ENCODE measurements around the gene EXTL1.

DNA sequence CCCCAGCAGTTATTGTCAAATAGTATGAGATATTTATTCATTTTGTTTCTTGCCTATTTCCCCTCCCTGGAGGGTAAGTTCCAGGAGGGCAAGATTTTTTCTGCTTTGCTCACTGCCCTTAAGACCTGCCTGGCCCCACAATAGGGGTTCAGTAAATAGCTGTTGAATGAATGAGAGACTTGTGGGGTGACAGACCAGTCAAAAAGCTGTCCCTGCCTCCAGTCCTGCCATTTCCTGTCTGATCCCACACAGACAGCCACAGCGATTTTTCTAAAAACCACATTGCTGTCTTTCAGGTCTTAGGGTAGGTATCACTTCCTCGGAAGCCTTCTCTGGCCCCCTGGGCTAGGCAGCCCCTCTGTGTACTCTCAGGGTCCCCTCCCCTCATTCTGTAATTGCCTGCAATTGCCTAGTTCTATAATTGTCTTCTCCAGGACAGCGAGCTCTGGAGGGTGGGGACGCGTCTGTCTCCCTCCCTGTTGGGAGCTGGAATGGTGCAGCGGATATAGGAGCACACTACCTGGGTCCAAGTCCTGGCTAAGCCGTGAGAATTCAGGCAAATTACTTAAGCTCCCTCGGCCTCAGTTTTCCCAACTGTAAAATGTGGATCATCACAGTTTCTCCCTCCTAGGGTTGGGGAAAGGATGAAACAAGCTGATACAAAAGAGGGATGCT, 1.8 kb upstream of the EXTL1 start:
- TF ChIP-seq POLR2A (IDR thresholded peaks at IDR 0.05) (no peak), CTCF (IDR thresholded peaks at IDR 0.05) (no peak), POLR2AphosphoS5 (IDR thresholded peaks at IDR 0.05) (no peak), EP300 (IDR thresholded peaks at IDR 0.05) (no peak)
